Sigmoid colon (tissue), 7 donors: ENCODE data around the gene TBC1D8. TPM values are rescaled to one million over a fixed set of nuclear protein-coding genes. Genes with fewer than 3 reads are reported as not detected.

ENCODE experiments used
- DNase-seq: peaks from one replicate; pipeline ENCODE4 v3.0.0-alpha.2; 2019
- H3K27ac ChIP-seq, 4 donors: fragments of 200-600 bp; sonication (generic); one replicate each; pipeline ENCODE4 v1.5.1; 2016 to 2019; ENCODE audit warnings: mild to moderate bottlenecking in 1 of 4
- H3K27me3 ChIP-seq, 3 donors: fragments of 200-600 bp; sonication (generic); one replicate each; pipeline ENCODE4 v1.5.1; 2019; ENCODE audit warnings: mild to moderate bottlenecking in 1 of 3
- H3K36me3 ChIP-seq, 4 donors: fragments of 200-600 bp; sonication (generic); one replicate each; pipeline ENCODE4 v1.5.1; 2016 to 2019
- H3K4me1 ChIP-seq, 4 donors: fragments of 200-600 bp; sonication (generic); one replicate each; pipeline ENCODE4 v1.5.1; 2017 to 2019
- H3K4me3 ChIP-seq, 4 donors: fragments of 200-600 bp; sonication (generic); one replicate each; pipeline ENCODE4 v1.5.1; 2017 to 2019; ENCODE audit warnings: mild to moderate bottlenecking in 2 of 4, moderate library complexity in 1 of 4
- H3K9me3 ChIP-seq, 4 donors: fragments of 200-600 bp in 3 of 4; sonication (generic) in 3 of 4; one replicate each; pipeline versions ENCODE4 v1.5.1 to v1.6.1; 2013 to 2019
- CTCF ChIP-seq, 4 experiments: fragments of 450-650 bp in 3 of 4; fragments of 200-600 bp in 1 of 4; IDR thresholded peaks; one replicate each; pipeline ENCODE4 v1.5.1; 2016 to 2019; ENCODE audit warnings: antibody characterized with exemption in 4 of 4, mild to moderate bottlenecking in 3 of 4, moderate library complexity in 2 of 4
- EP300 ChIP-seq, 4 donors: sonication (generic); formaldehyde crosslinking; IDR thresholded peaks; one replicate each; pipeline ENCODE4 v1.6.1; 2017; ENCODE audit warnings: antibody characterized with exemption in 4 of 4
- POLR2A ChIP-seq, 2 donors: fragments of 450-650 bp; IDR thresholded peaks; one replicate each; pipeline ENCODE4 v1.6.1; 2016; ENCODE audit warnings: antibody characterized with exemption in 2 of 2, mild to moderate bottlenecking in 2 of 2, moderate library complexity in 2 of 2
- POLR2AphosphoS5 ChIP-seq, 4 donors: sonication (generic); formaldehyde crosslinking; IDR thresholded peaks; one replicate each; pipeline ENCODE4 v1.6.1; 2017; ENCODE audit warnings: antibody characterized with exemption in 4 of 4
- WGBS, 2 donors: extraction: QIAGEN DNeasy Blood & Tissue Kit; methylation state at CpG; one replicate each; pipeline ENCODE4 v1.1.7; 2013; 5-methylcytosine and 5-hydroxymethylcytosine counted together
- intact Hi-C: fragments of 100-400 bp; cut with DNase I; formaldehyde crosslinking; loops from one replicate; pipeline ENCODE4 v1.15.1; 2023
- polyA plus RNA-seq, 3 donors: library from polyadenylated mRNA; stranded (reverse); fragments of 200-250 nt; gene quantifications; one replicate each; pipeline ENCODE4 v1.2.3, GENCODE V29; 2013
- total RNA-seq, 4 donors: library from RNA; depleted of rRNA; stranded (reverse); fragments of >200 nt; gene quantifications; one replicate each; pipeline ENCODE4 v1.1.0, GENCODE V29; 2016
- donor health status: healthy with polysubstance abuse.
- donor health status: Bipolar disorder and iron deficiency.
- donor health status: healthy.

The TBC1D8 gene
- total and polyA plus RNA-seq, 7 donors: 3.0 to 24.1 (median 15.7) TPM

- H3K4me3 ChIP-seq: no peak overlapping the region
- no peak for TF ChIP-seq POLR2AphosphoS5 (IDR thresholded peaks at IDR 0.05)
- TF ChIP-seq CTCF (IDR thresholded peaks at IDR 0.05): no peak
- no peak for TF ChIP-seq POLR2A (IDR thresholded peaks at IDR 0.05)
- TF ChIP-seq EP300 (IDR thresholded peaks at IDR 0.05): no peak
- no peaks in the 10 kb centered on the region for H3K9me3 ChIP-seq
- no peak for DNase-seq
- no peaks in the 10 kb centered on the region for H3K4me1 ChIP-seq
- H3K27ac ChIP-seq: no peak overlapping the region
- intact Hi-C loops: no loop called here
- 83 to 91% methylated on average over 9 of the region's 9 CpGs for WGBS, 2 donors
- no peaks in the 10 kb centered on the region for H3K36me3 ChIP-seq
- H3K27me3 ChIP-seq: no peaks in the 10 kb centered on the region
Measured at GRCh38 chr2:101195871-101196661, 44.9 kb upstream of the TBC1D8 start.

DNA sequence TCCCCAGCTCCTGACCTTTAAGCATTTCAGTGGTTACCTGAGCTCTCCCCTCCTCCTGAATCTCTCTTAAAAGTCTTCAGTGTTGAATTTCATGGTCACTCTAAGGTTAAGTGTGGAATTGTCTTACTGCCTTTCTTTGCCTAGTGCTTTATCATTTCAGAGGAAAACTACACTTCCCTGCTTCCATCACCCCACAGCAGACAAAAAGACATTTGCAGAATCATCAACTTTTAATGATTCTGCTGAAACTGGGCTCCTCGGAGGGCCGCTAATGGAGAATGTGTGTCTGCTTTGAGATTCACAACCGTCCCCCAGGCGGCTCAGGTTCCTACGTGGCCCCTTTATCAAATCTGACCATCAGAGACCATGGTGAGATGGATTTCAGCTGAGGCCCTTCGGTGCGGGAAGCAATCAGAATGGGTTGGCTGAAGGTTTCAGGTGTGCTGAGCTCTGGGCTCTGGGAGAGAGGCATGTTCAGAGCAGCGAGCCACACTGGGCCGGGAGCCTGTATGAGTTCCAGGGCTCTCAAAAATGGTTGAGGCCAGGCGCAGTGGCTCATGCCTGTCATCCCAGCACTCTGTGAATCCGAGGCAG lies 41.9 kb upstream of the TBC1D8 start:
- Histone ChIP-seq H3K4me3 (no peak overlapping the region), H3K27me3 (no peaks in the 10 kb centered on the region), H3K36me3 (no peaks in the 10 kb centered on the region), H3K4me1 (no peaks in the 10 kb centered on the region), H3K27ac (no peak overlapping the region), H3K9me3 (no peaks in the 10 kb centered on the region)
- no peak for DNase-seq
- intact Hi-C loops: no loop called here
- TF ChIP-seq POLR2A (IDR thresholded peaks at IDR 0.05) (no peak), EP300 (IDR thresholded peaks at IDR 0.05) (no peak), POLR2AphosphoS5 (IDR thresholded peaks at IDR 0.05) (no peak), CTCF (IDR thresholded peaks at IDR 0.05) (no peak)
- whole genome bisulfite sequencing, 2 donors: 93 to 96% methylated on average over 11 of the region's 11 CpGs

DNA sequence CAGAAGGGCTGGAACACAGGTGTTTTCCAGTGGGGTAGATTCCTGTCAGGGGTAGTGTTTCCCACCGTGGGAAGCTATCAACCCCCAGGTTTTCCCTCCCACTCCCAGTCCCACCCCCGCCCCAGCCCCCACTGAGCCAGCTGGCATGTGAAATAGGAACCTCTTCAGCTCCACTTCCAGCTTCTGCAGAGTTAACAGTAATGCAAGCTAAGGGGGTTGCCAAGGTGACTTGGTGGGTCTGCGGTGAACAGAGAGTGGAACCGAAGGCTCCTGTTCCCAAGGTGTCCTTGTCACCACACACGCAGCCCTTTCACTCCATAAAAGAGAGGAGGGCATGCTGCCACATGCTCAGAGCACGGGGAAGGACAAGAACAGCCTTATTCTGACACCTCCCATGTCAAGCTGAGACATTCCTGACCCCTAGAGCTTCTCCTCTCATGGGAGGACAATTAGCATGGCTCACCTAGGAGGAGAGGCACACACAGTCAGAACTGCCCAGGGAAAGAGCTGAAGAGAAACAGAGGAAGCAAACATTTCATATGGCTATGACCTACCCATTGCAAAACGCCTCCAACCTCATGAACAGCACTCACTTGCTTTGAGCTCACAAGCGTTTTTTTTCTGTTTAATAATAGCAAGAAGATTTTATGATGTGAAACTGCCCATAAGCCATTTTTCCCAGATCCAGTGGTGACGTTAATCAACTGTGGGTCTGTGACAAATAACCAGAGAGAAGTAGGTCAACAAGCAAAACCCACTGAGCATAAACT lies 39.8 kb upstream of the TBC1D8 start:
- H3K4me1 ChIP-seq: no peaks in the 10 kb centered on the region
- WGBS, 2 donors: 55 to 71% methylated on average over 9 of the region's 9 CpGs
- H3K27me3 ChIP-seq: no peaks in the 10 kb centered on the region
- no peak overlapping the region for H3K4me3 ChIP-seq
- no peaks in the 10 kb centered on the region for H3K36me3 ChIP-seq
- TF ChIP-seq POLR2A (IDR thresholded peaks at IDR 0.05) (no peak), EP300 (IDR thresholded peaks at IDR 0.05) (no peak), CTCF (IDR thresholded peaks at IDR 0.05) (no peak), POLR2AphosphoS5 (IDR thresholded peaks at IDR 0.05) (peak in 1 of 4 donors; percentile 10)
- DNase-seq: no peak
- H3K9me3 ChIP-seq: no peaks in the 10 kb centered on the region
- intact Hi-C loops: no loop called here
- peak overlapping the region in 1 of 4 donors; percentile 25 for H3K27ac ChIP-seq

DNA sequence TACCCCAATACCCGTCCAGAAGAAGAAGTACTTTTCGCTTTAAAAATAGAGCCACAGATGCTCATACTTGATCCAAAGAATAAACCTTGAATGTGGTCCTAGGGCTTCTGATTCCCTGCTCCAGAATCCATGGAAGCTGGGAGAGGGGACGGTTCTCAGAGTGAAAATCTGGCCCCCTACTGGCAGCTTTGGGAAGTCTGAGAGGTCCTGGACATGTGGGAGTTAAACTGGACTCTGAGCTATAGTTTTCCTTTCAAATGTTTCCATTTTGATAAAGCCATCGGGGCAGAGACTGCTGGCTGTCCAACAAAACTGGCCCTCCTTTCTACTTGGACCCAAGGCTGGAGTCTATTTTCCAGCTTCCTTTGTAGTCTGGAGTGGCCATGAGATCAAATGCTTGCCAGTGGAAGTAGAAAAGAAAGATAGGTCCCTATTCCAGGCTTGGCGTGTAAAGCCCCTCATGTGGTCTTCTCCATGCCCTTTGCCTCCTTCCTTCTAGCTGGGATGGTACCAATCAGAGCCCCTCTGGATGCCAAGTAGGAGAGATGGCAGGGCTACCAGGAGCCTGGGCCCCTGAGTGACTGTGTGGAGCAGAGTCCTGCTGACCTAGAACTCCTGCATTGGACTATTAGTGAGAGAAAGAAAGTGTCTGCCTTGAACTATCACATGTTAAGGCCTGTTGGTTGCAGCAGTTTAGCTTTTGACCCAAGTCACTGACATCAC lies 37.7 kb upstream of the TBC1D8 start:
- DNase-seq: no peak
- intact Hi-C loops: no loop called here
- Histone ChIP-seq H3K4me3 (no peak overlapping the region), H3K27me3 (no peaks in the 10 kb centered on the region), H3K4me1 (no peaks in the 10 kb centered on the region), H3K27ac (no peak overlapping the region), H3K36me3 (no peaks in the 10 kb centered on the region), H3K9me3 (no peaks in the 10 kb centered on the region)
- WGBS, 2 donors: 68 to 79% methylated on average over 5 of the region's 5 CpGs
- TF ChIP-seq EP300 (IDR thresholded peaks at IDR 0.05): no peak
- TF ChIP-seq POLR2AphosphoS5 (IDR thresholded peaks at IDR 0.05): no peak
- TF ChIP-seq POLR2A (IDR thresholded peaks at IDR 0.05): no peak
- peak in 1 of 4 experiments; percentile 33 for TF ChIP-seq CTCF (IDR thresholded peaks at IDR 0.05)
